HG03025 (cell line): ENCODE measurements around the gene EEFSEC.

Source experiments
- ATAC-seq: cut with Tn5 transposase; IDR thresholded peaks from one replicate; pipeline ENCODE4 v1.9.1; 2021; ENCODE audit warnings: mild to moderate bottlenecking, moderate library complexity; ENCODE audit not compliant: unreplicated experiment, low FRiP score

The EEFSEC gene

DNA sequence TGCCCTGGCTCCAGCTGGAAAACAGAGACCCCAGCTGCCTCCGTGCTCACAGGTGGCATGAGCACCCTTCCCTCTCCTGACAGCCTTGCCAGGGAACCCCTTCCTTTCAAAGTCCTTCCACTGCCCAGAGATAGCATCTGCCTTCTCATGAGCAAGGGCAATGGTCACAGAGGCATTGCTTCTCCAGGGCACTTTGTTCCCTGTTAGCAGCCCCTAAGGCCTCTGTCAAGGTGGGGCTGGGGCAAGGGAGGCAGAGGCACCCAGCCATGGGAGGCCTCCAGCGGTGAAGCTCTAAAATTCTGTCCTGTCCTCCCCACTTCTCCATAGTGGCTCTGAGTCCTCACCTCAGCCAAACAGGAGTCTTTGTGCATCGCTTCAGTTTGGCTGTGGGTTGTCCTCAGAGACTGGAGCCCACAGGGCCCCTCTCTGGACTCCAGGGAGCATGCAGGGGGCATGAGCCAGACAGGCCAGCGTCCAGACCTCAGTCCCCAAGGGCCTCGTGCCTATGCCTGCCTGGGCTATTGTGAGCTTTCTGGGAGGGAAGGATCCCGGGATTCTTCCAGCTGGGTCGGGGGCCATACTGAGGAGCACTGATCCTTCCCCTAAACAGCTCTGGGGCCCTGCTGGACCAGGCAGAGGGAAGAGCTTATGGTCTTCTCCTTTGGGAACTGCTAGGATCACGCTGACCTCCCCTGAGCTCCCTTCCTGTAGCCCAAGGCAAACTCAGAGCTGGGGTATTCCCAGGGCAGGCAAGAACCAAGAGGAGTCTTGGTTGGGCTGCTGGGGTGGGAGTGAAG is 206.8 kb downstream of the EEFSEC start:
- no peak for ATAC-seq

DNA sequence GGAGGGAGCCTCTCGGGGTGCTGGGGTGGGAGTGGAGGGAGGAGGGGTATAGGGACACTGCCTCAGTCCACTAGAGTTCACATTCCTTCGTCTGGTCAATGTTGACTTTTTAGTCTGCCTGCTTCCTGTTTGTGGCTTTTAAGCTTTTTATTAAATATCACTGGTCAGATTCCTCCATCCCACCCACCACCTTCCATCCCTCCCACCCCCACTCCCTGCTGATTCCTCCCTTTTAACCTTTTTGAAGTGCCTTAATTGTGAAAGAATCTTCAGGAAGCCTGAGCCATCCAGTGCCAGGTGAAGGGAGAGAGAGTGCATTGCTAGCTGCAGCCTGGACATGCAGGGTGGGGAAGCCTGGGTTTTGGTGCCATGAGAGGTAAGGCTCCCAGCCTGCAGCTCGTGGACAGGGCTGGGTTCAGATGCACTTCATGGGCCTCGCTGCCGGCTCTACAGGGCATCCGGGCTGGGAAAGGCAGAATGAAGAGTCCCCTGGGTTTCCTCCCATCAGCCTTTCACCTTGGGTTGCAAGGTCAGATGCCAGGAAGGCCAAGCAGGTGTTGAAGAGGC is 207.5 kb downstream of the EEFSEC start:
- ATAC-seq = no peak

DNA sequence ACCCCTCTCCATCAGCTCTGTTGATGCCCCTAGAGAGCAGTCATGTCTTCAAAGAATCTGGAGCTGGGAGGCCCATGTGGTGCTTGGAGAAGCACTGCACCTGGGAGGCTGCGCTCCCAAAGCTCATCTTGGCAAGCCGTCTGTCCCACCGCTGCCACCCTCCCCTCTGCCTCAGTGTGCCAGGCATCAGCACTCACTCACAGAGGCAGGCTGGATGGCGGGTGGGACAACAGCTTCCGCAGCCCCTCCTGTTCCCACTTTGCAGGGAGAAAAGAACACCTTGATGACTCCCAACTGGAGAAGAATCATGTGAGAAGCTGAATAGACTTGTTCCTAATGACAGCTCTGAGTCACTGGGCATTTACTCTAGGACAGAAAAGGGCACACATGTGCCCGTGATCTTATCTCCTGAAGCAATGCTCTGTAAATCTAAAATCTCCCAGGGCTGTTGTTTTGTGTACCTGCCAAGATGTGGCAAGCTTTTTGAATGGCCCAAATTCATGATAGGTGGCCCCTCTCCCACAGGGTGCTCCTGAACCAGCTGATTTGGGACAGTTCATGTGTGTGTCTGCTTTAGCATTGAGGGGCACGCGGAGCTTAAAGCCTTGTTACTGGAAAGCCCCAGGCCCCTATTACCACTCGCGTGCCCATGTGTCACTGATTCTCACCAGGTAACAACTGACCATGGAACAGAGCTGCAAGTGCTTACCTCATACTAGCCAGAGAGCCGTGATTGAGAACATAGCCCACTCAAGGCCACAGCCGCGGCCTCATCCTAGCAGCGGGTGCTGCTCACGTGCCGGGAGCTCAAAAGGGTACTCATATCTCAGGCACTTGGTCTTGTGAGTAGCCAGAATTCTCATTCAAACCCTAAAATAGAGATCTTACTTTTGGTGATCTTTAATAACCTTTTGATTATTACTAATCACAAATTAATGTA is 209.0 kb downstream of the EEFSEC start:
- no peak for ATAC-seq

DNA sequence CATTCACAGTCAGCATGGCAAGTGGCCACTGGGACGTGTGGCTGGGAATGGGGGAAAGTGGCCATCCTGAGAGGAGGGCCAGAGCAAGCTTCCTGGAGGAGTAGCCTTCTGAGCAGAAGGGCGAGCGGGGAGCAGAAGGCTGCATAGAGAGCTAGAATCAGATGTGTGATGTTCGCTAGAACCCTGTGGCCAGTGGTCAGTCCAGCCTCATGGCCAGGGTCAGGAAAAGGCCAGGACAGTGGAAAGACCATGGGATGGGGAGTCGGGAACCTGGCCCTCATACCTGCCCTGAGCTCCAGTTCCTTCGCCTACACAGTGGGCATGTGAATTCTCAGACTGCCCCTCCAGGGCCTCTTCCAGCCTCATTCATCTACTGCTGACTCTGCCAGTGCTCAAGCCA is 211.0 kb downstream of the EEFSEC start:
- ATAC-seq = no peak

DNA sequence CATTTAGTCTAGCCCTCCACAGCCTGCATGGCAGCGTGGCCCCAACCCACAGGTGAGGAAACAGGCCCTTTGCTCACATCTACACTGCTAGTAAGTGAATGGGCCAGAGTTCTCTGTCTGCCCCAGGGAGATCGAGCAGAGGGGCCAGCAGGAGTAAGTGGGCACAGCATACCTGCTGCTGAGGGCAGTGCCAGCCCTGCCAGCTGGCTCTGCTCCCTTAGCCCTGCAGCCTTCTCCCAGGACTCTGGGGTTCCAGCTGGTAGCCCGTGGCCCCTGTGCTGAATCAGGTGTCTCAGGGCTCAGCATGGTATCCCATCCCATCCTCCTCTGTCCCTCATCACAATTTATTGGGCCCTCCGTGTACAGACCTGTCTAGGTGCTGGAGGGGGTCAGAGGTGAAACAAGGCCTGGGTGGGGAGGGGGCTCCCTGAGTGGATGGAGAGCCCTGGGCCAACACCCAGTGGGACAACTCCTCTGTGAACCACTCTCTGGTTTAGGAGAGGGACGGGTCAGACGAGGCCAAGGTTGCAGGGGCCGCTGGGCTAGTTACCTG is 211.6 kb downstream of the EEFSEC start:
- ATAC-seq = no peak

DNA sequence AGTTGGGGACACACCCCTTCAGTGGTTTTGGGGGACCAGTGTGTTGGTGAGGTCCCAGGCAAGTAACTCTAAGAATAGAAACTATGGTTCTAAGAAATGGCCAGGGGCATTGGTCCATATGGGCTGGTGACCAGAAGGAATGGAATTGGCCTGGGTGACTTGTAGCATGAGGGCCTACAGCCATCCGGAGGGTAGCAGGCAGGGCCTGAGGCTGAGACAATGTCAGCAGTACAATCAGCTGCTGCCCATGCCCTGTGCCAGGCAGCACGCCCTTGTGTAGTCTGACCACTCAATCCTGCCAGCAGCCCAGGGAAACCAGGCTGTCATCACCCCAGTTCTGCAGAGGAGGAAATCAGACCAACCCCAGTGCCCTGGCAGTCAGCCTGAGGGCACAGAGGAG is 212.9 kb downstream of the EEFSEC start:
- no peak for ATAC-seq

DNA sequence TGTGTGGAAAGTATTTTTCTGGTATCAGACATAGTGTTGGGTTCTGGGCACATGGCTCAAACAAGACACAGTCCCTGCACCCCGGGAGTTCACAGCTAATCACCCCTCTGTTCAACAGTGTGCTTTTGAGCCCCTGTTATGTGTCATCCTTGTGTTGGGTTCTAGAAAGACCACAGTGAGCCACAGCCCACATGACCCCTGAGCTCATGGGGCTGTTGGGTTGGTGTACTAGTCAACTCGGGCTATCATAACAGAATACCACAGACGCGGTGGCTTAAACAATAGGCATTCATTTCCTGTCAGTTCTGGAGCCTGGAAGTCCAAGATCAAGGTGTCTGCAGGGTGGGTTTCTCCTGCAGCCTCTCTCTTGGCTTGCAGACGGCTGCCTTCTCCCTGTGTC is 213.4 kb downstream of the EEFSEC start:
- ATAC-seq = no peak

DNA sequence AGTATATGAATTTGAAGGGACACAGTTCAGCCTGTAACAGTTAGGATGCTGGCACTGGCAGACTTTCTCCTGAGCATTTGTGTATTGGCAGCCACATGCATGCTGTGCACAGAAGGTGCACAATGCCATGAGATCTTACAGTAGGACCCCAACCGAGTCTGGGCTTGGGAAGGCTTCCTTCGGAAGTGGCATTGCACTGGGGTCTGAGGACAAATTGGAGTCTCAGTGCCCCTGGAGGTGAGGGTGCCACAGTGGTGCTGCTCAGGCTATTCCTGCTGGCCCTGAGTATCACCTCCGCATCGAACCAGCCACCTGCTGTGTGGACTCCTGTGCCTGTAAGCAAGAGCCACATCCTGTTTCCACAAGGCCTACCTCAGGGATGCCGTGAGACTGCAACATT is 213.9 kb downstream of the EEFSEC start:
- no peak for ATAC-seq

DNA sequence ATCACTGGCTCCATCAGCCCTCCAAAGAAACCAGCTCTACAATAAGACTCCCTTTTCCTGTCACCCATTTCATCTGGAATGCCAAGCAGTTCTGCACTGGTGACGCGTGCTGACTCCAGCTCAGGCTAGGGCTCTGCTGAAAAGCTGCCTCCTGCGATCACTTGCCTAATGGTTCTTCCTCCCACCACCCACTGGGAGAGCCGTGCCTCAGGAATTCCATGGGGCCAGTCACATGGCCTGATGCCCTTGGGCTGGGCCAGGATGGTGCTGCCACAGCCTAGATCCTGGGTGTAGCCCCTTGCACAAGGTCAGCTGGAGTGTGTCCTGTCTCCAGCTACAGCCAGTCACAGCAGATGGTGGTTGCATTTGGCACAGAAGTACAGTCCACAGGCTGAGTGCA is 214.5 kb downstream of the EEFSEC start:
- no peak for ATAC-seq

DNA sequence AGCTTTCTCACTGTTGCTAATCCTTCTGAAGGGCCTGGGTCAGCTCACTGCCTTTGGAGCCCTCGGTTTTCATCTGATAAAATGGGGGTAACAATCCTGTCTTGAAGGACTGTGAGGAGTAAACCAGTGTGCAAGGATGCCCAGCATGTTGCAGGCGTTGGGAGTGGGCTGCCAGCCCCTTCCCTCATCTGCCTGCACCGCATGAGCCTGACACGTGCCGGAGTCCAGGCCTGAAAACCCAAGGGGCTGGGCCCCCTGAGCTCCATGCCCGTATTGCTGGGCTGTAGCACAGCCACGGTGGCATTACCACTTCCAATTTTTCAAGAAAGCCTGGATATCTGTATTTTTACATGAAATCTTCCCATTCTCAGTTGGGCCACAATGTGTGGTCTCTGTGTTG is 215.3 kb downstream of the EEFSEC start:
- no peak for ATAC-seq

DNA sequence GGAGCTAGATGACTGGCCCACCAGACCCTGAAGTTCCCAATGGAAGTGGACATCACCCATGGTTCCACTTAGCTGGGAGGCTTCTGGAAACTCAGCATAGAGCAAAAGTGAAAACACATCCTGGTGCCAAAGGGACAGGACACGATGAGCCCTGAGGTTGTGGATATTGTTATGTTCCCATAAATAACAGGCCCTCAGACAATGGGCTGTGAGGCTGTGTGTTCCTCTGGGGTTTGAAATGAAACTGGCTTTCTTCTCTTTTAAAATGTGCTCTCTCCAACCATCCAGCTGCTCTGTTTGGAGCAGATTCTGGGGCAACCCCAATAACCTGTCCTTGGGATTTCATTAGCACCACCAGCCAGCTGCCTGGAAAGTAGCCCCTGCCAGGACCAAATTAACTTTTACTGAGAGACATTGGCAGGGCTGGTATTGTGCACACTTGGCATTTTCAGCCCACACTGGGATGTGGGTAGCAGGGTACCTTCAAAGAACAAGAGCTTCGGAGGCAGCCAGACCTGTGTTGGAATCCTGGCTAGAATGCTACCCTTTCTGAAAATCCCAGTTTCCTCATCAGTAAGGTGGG is 215.9 kb downstream of the EEFSEC start:
- no peak for ATAC-seq

DNA sequence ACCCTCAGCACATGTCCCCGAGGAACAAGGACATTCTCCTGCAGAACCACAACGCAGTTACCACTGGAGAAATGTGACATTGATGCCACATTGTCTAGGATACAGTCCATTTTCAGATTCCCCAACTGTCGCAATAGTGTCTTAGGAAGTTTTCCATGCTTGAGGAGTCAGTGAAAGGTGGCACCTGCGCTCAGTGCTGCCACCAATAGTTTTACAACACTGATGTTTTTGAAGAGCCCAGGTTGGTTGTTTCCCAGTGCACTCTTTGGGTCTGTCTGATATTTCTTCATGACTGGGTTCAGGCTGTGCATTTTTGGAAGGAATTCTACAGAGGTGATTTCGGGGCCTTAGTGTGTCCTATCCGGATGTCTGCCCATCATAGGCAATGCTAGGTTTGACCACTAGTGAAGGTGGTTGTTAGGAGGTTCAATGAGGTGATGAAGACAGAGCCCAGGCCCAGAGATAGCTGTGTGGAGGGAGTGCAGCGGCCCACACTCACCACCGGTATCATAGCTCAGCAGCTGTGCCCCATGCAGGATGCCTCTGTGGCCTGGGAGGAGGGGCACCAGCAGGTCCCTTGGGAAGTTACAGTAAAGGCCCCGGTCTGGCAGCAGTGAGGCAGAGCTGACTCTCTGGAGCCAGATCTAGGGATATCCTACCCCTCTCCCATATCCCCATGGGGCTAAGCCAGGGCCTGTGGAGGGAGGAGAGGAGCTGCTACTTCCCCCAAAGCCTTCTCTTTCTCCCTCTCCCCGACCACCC is 216.8 kb downstream of the EEFSEC start:
- no peak for ATAC-seq

DNA sequence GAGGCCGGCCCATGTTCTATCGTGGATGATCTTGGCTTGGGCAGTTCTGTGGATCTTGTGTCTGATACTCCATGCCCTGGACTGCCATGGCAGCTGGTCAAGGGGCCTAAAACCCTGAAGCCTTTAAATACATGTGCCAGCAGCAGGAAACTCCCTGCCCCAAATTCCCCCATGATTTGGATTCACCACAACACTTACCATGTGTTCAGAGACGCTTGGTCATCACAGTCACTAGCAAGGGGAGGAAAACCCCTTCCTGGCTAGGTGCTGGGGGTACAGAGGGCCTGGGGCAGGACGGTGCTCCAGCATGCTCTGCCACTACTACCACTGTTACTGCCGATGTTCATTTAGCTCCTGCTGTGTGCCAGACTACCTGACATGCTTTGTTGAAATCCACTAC is 219.0 kb downstream of the EEFSEC start:
- ATAC-seq = no peak

DNA sequence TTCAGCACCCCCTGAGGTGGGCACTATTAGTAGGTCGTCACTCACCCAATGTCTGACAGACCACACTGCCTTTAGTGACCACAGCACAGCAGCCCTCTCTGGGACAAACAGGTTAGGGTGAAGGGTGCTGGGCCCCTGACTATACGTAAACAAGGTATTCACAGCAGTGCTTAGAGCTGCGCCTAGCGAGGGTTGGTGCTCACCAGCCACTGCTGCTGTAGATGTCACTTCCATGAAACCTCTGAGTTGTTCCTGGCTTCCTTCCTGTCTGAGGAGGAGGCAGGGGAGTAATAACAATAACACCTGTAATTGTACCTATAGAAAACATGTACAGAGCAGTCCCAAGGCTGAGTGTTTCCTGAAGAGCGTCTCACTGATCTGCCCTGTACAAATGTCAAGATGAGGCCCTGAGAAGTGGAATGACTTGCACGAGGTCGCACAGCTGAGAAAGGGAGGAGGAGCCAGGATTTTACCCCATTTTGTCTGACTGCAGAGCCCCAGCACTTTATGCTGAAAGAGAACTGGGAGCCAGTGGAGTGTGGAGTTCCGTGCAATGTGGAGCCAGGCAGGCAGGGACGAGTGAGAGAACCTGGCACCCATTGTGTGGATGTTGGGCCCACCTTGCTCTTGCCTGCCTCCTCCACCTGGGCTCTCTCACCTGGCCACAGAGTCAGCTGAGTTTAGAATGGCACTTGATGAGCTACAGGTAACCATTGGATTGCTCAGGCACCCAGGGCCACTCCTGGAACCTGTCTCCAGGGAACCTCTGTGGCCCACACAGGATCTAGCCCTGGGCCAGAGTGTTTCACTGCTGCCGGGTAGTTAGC is 219.6 kb downstream of the EEFSEC start:
- no peak for ATAC-seq

DNA sequence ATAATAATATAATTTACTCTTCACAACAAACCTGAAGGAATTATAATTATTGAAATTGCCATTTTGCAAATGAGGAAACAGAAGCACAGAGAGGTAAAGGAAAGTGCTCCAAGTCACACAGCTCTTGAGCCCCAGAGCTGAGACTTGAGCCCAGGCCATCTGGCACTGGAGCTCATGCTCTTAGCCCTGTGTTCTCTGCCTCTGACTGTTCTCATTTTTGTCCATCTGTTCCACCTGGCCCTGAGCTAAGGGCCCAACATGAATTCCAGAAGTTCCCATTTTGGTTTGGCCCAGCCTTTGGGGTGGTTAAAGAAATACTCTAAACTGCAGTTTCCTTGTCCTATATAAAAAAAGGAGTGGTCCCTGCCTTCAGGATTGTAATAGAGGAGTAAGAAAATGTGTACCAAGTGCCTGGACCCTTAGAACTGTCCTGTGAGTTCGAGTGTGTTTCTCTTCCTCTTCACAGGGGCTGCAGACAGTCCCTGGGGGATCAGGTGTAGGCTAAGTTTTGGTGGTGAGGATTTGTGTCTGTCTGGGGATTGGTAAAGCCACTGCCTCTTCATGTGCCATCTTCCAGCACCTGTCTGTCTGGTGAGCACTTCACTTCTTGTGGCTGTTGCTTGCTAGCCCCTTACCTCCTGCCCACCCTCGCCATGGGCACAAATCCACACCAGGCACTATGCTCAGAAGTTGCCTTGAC is 221.6 kb downstream of the EEFSEC start:
- ATAC-seq = no peak

DNA sequence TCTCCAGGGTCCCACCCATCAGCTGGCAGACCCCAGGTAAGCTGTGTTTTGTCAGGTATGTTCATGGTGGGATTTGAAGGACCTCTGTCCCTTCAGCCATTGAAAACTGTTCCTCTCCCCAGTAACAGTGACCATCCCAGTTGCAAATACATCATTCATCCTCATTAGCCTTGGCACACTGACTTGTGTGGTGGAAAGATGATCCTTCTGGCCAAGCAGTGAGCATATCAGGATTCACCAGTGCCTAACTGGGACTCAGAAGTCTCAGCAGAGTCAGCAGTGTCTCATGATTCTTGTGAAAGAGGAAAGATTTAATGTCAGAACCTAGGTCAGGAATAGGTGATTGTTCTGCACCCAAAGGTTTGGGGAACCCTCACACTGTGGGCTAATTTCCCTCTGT is 223.2 kb downstream of the EEFSEC start:
- ATAC-seq = no peak

DNA sequence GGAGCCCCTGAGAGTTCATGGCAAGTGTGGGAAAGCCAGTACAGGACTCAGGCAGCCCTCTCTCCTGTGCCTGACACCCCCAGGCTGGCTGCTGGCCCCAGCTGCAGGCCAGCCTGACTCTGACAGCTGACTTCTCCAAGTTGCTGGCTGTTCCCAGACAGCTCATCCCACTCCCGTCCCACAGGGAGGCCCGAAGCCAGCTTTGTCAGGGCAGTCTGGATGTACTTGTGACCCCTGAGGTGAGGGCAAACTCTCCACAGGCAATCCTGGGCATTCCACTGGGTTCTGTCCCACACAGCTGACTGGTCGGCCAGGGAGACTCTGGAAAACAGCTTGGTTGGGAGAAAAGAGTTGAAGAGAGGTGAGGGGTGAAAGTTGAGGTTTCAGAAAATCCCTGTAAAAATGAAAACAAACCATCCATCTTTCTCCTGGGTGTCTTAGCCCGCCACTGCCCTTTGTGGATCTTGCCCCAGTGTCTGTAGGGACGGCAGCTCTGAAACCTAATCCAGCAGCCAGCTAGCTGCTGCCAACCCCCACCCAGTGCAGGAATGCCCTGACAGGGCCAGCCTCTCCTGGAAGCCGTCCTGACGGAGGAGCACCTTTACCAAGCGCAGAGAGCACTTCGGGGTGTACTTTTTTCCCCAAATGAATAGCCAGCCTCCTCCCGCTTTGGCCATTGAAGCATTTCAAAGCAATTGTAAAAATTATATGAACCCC is 225.5 kb downstream of the EEFSEC start:
- ATAC-seq = no peak
